Cardiac fibroblast (primary cell): ENCODE results near the gene FOXC1.

Experiments used
- DNase-seq, 2 donors: peaks; one replicate each; pipeline versions ENCODE4 v3.0.0 to v3.0.0-alpha.2; 2010; ENCODE audit warnings: low read depth in 2 of 2
- H3K4me3 ChIP-seq, 2 donors: replicated peaks in 1 of 2; 1 replicate in 1 of 2; 2 replicates in 1 of 2; pipeline ENCODE4 v1.5.1; 2011; ENCODE audit warnings: low read depth in 2 of 2, low read length in 2 of 2, mild to moderate bottlenecking in 2 of 2, moderate library complexity in 1 of 2
- TF ChIP-seq, protein P1 (sequence below): IDR thresholded peaks from one replicate; pipeline ENCODE4 v1.5.1; 2011; ENCODE audit warnings: low read depth, mild to moderate bottlenecking, low read length, inconsistent platforms

The FOXC1 gene

GRCh38 chr6:1636272-1636825, 26.6 kb downstream of the FOXC1 start:
- no peak overlapping the region for H3K4me3 ChIP-seq
- TF ChIP-seq, protein P1, sequence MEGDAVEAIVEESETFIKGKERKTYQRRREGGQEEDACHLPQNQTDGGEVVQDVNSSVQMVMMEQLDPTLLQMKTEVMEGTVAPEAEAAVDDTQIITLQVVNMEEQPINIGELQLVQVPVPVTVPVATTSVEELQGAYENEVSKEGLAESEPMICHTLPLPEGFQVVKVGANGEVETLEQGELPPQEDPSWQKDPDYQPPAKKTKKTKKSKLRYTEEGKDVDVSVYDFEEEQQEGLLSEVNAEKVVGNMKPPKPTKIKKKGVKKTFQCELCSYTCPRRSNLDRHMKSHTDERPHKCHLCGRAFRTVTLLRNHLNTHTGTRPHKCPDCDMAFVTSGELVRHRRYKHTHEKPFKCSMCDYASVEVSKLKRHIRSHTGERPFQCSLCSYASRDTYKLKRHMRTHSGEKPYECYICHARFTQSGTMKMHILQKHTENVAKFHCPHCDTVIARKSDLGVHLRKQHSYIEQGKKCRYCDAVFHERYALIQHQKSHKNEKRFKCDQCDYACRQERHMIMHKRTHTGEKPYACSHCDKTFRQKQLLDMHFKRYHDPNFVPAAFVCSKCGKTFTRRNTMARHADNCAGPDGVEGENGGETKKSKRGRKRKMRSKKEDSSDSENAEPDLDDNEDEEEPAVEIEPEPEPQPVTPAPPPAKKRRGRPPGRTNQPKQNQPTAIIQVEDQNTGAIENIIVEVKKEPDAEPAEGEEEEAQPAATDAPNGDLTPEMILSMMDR = no peak
- DNase-seq = no peak

- H3K4me3 ChIP-seq = no peak overlapping the region
- TF ChIP-seq, protein P1 = no peak
- peak in 1 of 2 donors; percentile 33 for DNase-seq
Observed at GRCh38 chr6:1636971-1637871, 27.5 kb downstream of the FOXC1 start.

- H3K4me3 ChIP-seq = no peak overlapping the region
- TF ChIP-seq, protein P1 = no peak
- no peak for DNase-seq
Observed at GRCh38 chr6:1639430-1639829, 29.7 kb downstream of the FOXC1 start.

DNA sequence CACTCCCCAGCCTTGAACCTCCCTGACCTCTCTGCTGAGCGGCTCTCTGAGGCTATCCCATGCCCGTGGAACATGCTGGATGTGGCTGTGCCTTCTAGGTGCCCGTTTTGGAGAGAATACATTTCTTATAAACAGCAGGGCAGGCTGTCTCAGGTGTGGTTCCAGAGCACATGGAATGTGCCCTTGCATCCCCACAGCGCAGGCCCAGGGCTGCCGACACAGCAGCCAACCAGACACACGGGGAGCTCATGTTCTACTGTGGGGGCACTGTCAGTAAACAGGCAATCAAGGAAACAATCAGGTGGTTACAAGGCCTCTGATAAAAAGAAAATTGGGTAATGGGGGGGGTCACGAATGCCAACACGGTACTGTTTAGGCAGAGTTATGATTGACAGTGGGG, 30.8 kb downstream of the FOXC1 start:
- DNase-seq = no peak
- no peak overlapping the region for H3K4me3 ChIP-seq
- TF ChIP-seq, protein P1 = no peak

DNA sequence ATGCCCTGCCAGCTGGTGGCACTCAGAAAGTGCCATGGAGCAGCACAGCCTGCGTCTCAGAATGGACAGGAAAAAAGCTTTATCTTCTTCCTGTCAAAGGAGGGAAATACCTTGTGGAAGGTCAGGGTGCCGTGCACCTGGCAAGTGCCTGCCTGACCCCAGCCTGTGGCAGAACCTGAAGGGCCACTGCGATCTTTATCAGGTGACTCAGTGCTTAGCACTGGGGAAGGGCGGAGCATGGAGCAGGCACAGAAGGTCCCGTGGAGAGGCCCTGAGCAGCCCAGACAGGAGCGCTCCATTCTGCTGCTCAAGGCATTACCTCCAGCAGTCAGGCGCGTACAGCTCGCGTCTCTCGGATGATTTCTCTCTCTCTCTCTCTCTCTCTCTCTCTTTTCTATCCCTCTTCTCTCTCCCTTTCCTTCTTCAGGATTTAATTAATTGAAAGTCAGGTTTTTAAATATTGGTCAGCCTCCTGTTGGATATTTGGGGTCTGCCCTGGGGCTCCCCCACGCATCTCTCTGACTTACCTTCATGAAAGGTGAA, 31.7 kb downstream of the FOXC1 start:
- H3K4me3 ChIP-seq = no peak overlapping the region
- TF ChIP-seq, protein P1 = no peak
- no peak for DNase-seq

- TF ChIP-seq, protein P1 = no peak
- no peak for DNase-seq
- no peak overlapping the region for H3K4me3 ChIP-seq
Observed at GRCh38 chr6:1643111-1643510, 33.4 kb downstream of the FOXC1 start.
